ENCODE data around the gene LILRB5.
"Not testable (repeated sequence)": the region's sequence is repeated elsewhere in the genome, so short reads cannot be mapped to it uniquely, and the experiment has no call there.

The LILRB5 gene

GRCh38 chr19:54262470-54262869 lies 5.4 kb upstream of the LILRB5 start:
- no peak for FAIRE-seq
- no peak for TF ChIP-seq POLR2A (IDR thresholded peaks at IDR 0.05; ENCODE audit: low read depth, low read length)
- DNase-seq (ENCODE audit: insufficient read length, low spot score) = no peak

GRCh38 chr19:54262066-54262465 lies 5.0 kb upstream of the LILRB5 start:
- FAIRE-seq (no peak), DNase-seq (ENCODE audit: insufficient read length, low spot score) (no peak)
- TF ChIP-seq POLR2A (IDR thresholded peaks at IDR 0.05; ENCODE audit: low read depth, low read length) = peak; percentile 25; the same call in 1 of the 2 replicates

- no peak for TF ChIP-seq POLR2A (IDR thresholded peaks at IDR 0.05; ENCODE audit: low read depth, low read length)
- DNase-seq (ENCODE audit: insufficient read length, low spot score) (no peak), FAIRE-seq (no peak)
These were observed 590 bp downstream of the LILRB5 start for GRCh38 chr19:54256250-54257115.

- no peak for TF ChIP-seq POLR2A (IDR thresholded peaks at IDR 0.05; ENCODE audit: low read depth, low read length)
- FAIRE-seq = no peak
- DNase-seq (ENCODE audit: insufficient read length, low spot score) = no peak
These were observed 1.8 kb downstream of the LILRB5 start for GRCh38 chr19:54255105-54255775.

GRCh38 chr19:54254195-54254906 lies 2.7 kb downstream of the LILRB5 start:
- FAIRE-seq (no peak), DNase-seq (ENCODE audit: insufficient read length, low spot score) (no peak)
- no peak for TF ChIP-seq POLR2A (IDR thresholded peaks at IDR 0.05; ENCODE audit: low read depth, low read length)

GRCh38 chr19:54253331-54254194 lies 3.5 kb downstream of the LILRB5 start:
- DNase-seq (ENCODE audit: insufficient read length, low spot score) = no peak
- no peak for TF ChIP-seq POLR2A (IDR thresholded peaks at IDR 0.05; ENCODE audit: low read depth, low read length)
- no peak for FAIRE-seq

- no peak for DNase-seq (ENCODE audit: insufficient read length, low spot score)
- FAIRE-seq = no peak
- TF ChIP-seq POLR2A (IDR thresholded peaks at IDR 0.05; ENCODE audit: low read depth, low read length) = no peak
These were observed 4.2 kb downstream of the LILRB5 start for GRCh38 chr19:54252845-54253244.

- FAIRE-seq (no peak), DNase-seq (ENCODE audit: insufficient read length, low spot score) (no peak)
- no peak for TF ChIP-seq POLR2A (IDR thresholded peaks at IDR 0.05; ENCODE audit: low read depth, low read length)
These were observed 4.8 kb downstream of the LILRB5 start for GRCh38 chr19:54252243-54252642.

GRCh38 chr19:54248016-54248601 lies 9.0 kb downstream of the LILRB5 start:
- DNase-seq (ENCODE audit: insufficient read length, low spot score) (no peak), FAIRE-seq (no peak)
- TF ChIP-seq POLR2A (IDR thresholded peaks at IDR 0.05; ENCODE audit: low read depth, low read length) = no peak

GRCh38 chr19:54247106-54247930 lies 9.8 kb downstream of the LILRB5 start:
- DNase-seq (ENCODE audit: insufficient read length, low spot score) = no peak
- no peak for FAIRE-seq
- TF ChIP-seq POLR2A (IDR thresholded peaks at IDR 0.05; ENCODE audit: low read depth, low read length) = no peak

- FAIRE-seq = no peak
- no peak for DNase-seq (ENCODE audit: insufficient read length, low spot score)
- TF ChIP-seq POLR2A (IDR thresholded peaks at IDR 0.05; ENCODE audit: low read depth, low read length) = no peak
These were observed 11.1 kb downstream of the LILRB5 start for GRCh38 chr19:54245936-54246335.

GRCh38 chr19:54243809-54244208 lies 13.3 kb downstream of the LILRB5 start:
- DNase-seq (ENCODE audit: insufficient read length, low spot score); FAIRE-seq: not testable (repeated sequence)

- DNase-seq (ENCODE audit: insufficient read length, low spot score) = not testable (repeated sequence)
These were observed 14.4 kb downstream of the LILRB5 start, which contains the start of gene LILRA6 for GRCh38 chr19:54242646-54243045. Gene LILRA6, minus strand, starts transcription at chr19:54242790.

GRCh38 chr19:54242234-54242633 lies 14.8 kb downstream of the LILRB5 start:
- not testable (repeated sequence) for FAIRE-seq; DNase-seq (ENCODE audit: insufficient read length, low spot score)

More at GRCh38 chr19:54242646-54243045, 14.4 kb downstream of the LILRB5 start, which contains the start of gene LILRA6:
- FAIRE-seq = not testable (repeated sequence)

GRCh38 chr19:54240372-54241336 lies 16.4 kb downstream of the LILRB5 start:
- not testable (repeated sequence) for FAIRE-seq; DNase-seq (ENCODE audit: insufficient read length, low spot score)

All from H54 (cell line).